ENCODE data around the gene C4orf50.

DNA sequence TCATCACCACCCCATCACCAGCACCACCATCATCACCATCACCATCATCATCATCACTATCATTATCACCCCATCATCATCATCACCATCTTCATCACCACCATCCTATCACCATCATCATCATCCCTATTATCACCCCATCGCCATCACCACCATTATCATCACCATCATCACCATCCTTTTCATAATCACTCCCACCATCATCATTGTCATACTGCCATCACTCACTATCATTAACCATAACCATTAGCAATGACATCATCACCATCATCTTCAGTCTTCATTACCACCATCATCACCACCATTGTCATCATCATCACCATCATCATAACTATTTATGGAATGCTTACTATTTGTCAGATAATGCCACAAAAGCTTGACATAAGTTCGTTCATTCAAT, 161.0 kb downstream of the C4orf50 start:
- no peak for TF ChIP-seq EZH2phosphoT487 (IDR thresholded peaks at IDR 0.05; ENCODE audit: low read length)
- TF ChIP-seq, protein P1, sequence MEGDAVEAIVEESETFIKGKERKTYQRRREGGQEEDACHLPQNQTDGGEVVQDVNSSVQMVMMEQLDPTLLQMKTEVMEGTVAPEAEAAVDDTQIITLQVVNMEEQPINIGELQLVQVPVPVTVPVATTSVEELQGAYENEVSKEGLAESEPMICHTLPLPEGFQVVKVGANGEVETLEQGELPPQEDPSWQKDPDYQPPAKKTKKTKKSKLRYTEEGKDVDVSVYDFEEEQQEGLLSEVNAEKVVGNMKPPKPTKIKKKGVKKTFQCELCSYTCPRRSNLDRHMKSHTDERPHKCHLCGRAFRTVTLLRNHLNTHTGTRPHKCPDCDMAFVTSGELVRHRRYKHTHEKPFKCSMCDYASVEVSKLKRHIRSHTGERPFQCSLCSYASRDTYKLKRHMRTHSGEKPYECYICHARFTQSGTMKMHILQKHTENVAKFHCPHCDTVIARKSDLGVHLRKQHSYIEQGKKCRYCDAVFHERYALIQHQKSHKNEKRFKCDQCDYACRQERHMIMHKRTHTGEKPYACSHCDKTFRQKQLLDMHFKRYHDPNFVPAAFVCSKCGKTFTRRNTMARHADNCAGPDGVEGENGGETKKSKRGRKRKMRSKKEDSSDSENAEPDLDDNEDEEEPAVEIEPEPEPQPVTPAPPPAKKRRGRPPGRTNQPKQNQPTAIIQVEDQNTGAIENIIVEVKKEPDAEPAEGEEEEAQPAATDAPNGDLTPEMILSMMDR (IDR thresholded peaks at IDR 0.05; ENCODE audit: low read length), result no peak
- TF ChIP-seq EZH2 (optimal IDR thresholded peaks at IDR 0.05; ENCODE audit: low read depth, low read length), result no peak
